Retinal pigment epithelial cell (primary cell): ENCODE measurements around the gene SLC32A1.

Experiments used
- DNase-seq: peaks from one replicate; pipeline ENCODE4 v3.0.0-alpha.2; 2010; ENCODE audit warnings: low read depth
- H3K4me3 ChIP-seq: 2 replicates; pipeline ENCODE4 v1.5.1; 2011; ENCODE audit warnings: mild to moderate bottlenecking, low read length, control low read depth, moderate library complexity
- CTCF ChIP-seq: conservative IDR thresholded peaks from 2 replicates; pipeline ENCODE4 v1.5.1; 2011; ENCODE audit warnings: low read depth, low read length, control low read depth, inconsistent platforms

Gene SLC32A1

GRCh38 chr20:38706509-38706908 lies 17.8 kb upstream of the SLC32A1 start:
- no peak for DNase-seq
- TF ChIP-seq CTCF, result no peak
- H3K4me3 ChIP-seq, result no peak overlapping the region

GRCh38 chr20:38714308-38714707 lies 10.0 kb upstream of the SLC32A1 start:
- no peak overlapping the region for H3K4me3 ChIP-seq
- no peak for TF ChIP-seq CTCF
- DNase-seq, result no peak

- no peak for DNase-seq
- no peak overlapping the region for H3K4me3 ChIP-seq
- no peak for TF ChIP-seq CTCF
Observed at GRCh38 chr20:38715646-38716045, 8.6 kb upstream of the SLC32A1 start.

- no peak for DNase-seq
- no peak overlapping the region for H3K4me3 ChIP-seq
- TF ChIP-seq CTCF, result no peak
Observed at GRCh38 chr20:38722683-38723016, 1.6 kb upstream of the SLC32A1 start.

GRCh38 chr20:38723017-38723847 lies 1.1 kb upstream of the SLC32A1 start:
- DNase-seq, result no peak
- TF ChIP-seq CTCF, result no peak
- H3K4me3 ChIP-seq, result no peak overlapping the region

- no peak for DNase-seq
Observed at GRCh38 chr20:38724626-38725147, 401 bp downstream of the SLC32A1 start.

More at GRCh38 chr20:38724626-38725147, 401 bp downstream of the SLC32A1 start:
- H3K4me3 ChIP-seq, result no peak overlapping the region
- no peak for TF ChIP-seq CTCF
